ENCODE data around the gene PIP5KL1. TPM values are rescaled to one million over a fixed set of nuclear protein-coding genes. Genes with fewer than 3 reads are reported as not detected.
A peak's percentile ranks its signal among the peaks of the same experiment; 100 is the strongest.

PIP5KL1 gene
- total RNA-seq, 3 donors from 2014 or later (not counting 1 experiment from before 2014, with no cell fraction given), result 0.52 to 1.4 (median 0.97) TPM

- no peaks in the 10 kb centered on the region for H3K27me3 Mint-ChIP-seq (ENCODE audit: low read depth in 2 of 2)
- intact Hi-C loops (cut with micrococcal nuclease), result loop anchor here (1.0 to 10.0 kb wide), 3 partner anchors 11 to 692 kb away; no protein-coding TSS in a partner anchor
- peaks cover 62% of the 10 kb centered on the region for H3K4me1 ChIP-seq (ENCODE audit: control insufficient read depth, insufficient read depth, low read length)
- H3K27ac Mint-ChIP-seq, result peak within 1 kb of the TSS in 1 of 2 donors; percentile 74
- H3K27me3 ChIP-seq (ENCODE audit: control insufficient read depth, insufficient read depth, low read length), result no peaks in the 10 kb centered on the region
- H3K4me3 Mint-ChIP-seq, result peak within 1 kb of the TSS; percentile 79
- H3K36me3 Mint-ChIP-seq, result no peaks in the 10 kb centered on the region
- peak within 1 kb of the TSS; percentile 76 for H3K27ac ChIP-seq (ENCODE audit: low read length)
- ATAC-seq (peak; percentile 97 to 99 (median 98)), DNase-seq (peak; percentile 93 to 96)
- peak within 1 kb of the TSS; percentile 84 for H3K4me3 ChIP-seq (ENCODE audit: low read length)
- H3K9me3 ChIP-seq (ENCODE audit: control insufficient read depth, insufficient read depth, low read length), result no peaks in the 10 kb centered on the region
- 2% methylated on average over 69 of the region's 71 CpGs for WGBS (ENCODE audit: insufficient coverage)
- H3K4me1 Mint-ChIP-seq, result peaks cover 15 to 40% of the 10 kb centered on the region in 2 donors
- peaks cover 18% of the 10 kb centered on the region for H3K36me3 ChIP-seq (ENCODE audit: control insufficient read depth, insufficient read depth, low read length)
- no peaks in the 10 kb centered on the region for H3K9me3 Mint-ChIP-seq
- no peak for TF ChIP-seq CTCF (IDR thresholded peaks at IDR 0.05)
These were observed 13.6 kb downstream of the PIP5KL1 start, which contains the start of gene ST6GALNAC4 for GRCh38 chr9:127916720-127917581. Gene ST6GALNAC4, minus strand, starts transcription at chr9:127917041. Its CDS starts 622 bp downstream, at chr9:127916419.

GRCh38 chr9:127915801-127916719 is 14.5 kb downstream of the PIP5KL1 start:
- ATAC-seq (no peak), DNase-seq (peak in 1 of 2 donors; percentile 67)
- H3K27ac Mint-ChIP-seq, result peak overlapping the region in 1 of 2 donors; percentile 74

GRCh38 chr9:127915325-127915752 is 15.2 kb downstream of the PIP5KL1 start:
- 68% methylated on average over 5 of the region's 5 CpGs for WGBS (ENCODE audit: insufficient coverage)
- Histone ChIP-seq H3K4me3 (ENCODE audit: low read length) (no peak overlapping the region), H3K27me3 (ENCODE audit: control insufficient read depth, insufficient read depth, low read length) (no peaks in the 10 kb centered on the region), H3K36me3 (ENCODE audit: control insufficient read depth, insufficient read depth, low read length) (peaks cover 26% of the 10 kb centered on the region), H3K27ac (ENCODE audit: low read length) (peak overlapping the region; percentile 70), H3K4me1 (ENCODE audit: control insufficient read depth, insufficient read depth, low read length) (peaks cover 60% of the 10 kb centered on the region), H3K9me3 (ENCODE audit: control insufficient read depth, insufficient read depth, low read length) (no peaks in the 10 kb centered on the region)
- ATAC-seq (no peak), DNase-seq (no peak)
- Mint-ChIP-seq H3K4me3 (peak overlapping the region; percentile 21), H3K27me3 (ENCODE audit: low read depth in 2 of 2) (no peaks in the 10 kb centered on the region), H3K9me3 (no peaks in the 10 kb centered on the region), H3K27ac (peak overlapping the region in 1 of 2 donors; percentile 55), H3K4me1 (peaks cover 10 to 42% of the 10 kb centered on the region in 2 donors), H3K36me3 (no peaks in the 10 kb centered on the region)
- intact Hi-C loops (cut with micrococcal nuclease), result loop anchor here (5.0 to 10.0 kb wide), 2 partner anchors 53 to 691 kb away; no protein-coding TSS in a partner anchor
- TF ChIP-seq CTCF (IDR thresholded peaks at IDR 0.05), result no peak

More at GRCh38 chr9:127915801-127916719, 14.5 kb downstream of the PIP5KL1 start:
- Mint-ChIP-seq H3K36me3 (no peaks in the 10 kb centered on the region), H3K9me3 (no peaks in the 10 kb centered on the region), H3K27me3 (ENCODE audit: low read depth in 2 of 2) (no peaks in the 10 kb centered on the region), H3K4me3 (peak overlapping the region; percentile 79), H3K4me1 (peaks cover 10 to 35% of the 10 kb centered on the region in 2 donors)
- TF ChIP-seq CTCF (IDR thresholded peaks at IDR 0.05), result no peak
- Histone ChIP-seq H3K9me3 (ENCODE audit: control insufficient read depth, insufficient read depth, low read length) (no peaks in the 10 kb centered on the region), H3K27me3 (ENCODE audit: control insufficient read depth, insufficient read depth, low read length) (no peaks in the 10 kb centered on the region), H3K4me3 (ENCODE audit: low read length) (peak overlapping the region; percentile 84), H3K4me1 (ENCODE audit: control insufficient read depth, insufficient read depth, low read length) (peaks cover 54% of the 10 kb centered on the region), H3K27ac (ENCODE audit: low read length) (peak overlapping the region; percentile 76), H3K36me3 (ENCODE audit: control insufficient read depth, insufficient read depth, low read length) (peaks cover 23% of the 10 kb centered on the region)
- intact Hi-C loops (cut with micrococcal nuclease), result loop anchor here (5.0 to 10.0 kb wide), 2 partner anchors 54 to 691 kb away; no protein-coding TSS in a partner anchor
- WGBS (ENCODE audit: insufficient coverage), result 21% methylated on average over 25 of the region's 27 CpGs
